K562 (cell line): Measurements from ENCODE around the gene PIGL. TPM values are rescaled to one million over a fixed set of nuclear protein-coding genes. Genes with fewer than 3 reads are reported as not detected.

Source experiments
- ARNT ChIP-seq, 2 experiments: fragments of 450-650 bp; IDR thresholded peaks; 2 replicates each; pipeline ENCODE4 v1.6.1; 2016; ENCODE audit warnings: mild to moderate bottlenecking in 1 of 2
- CBFA2T2 ChIP-seq: fragments of 450-650 bp; conservative IDR thresholded peaks from 2 replicates; pipeline ENCODE4 v1.6.1; 2017; ENCODE audit warnings: mild to moderate bottlenecking
- CHD1 ChIP-seq: fragments of 200-600 bp; sonication (generic); IDR thresholded peaks from one replicate; pipeline ENCODE4 v1.6.1; 2012; ENCODE audit warnings: mild to moderate bottlenecking, moderate library complexity, low read length, inconsistent platforms
- CREB3L1 ChIP-seq: fragments of 450-650 bp; IDR thresholded peaks from 2 replicates; pipeline ENCODE4 v1.6.1; 2014; ENCODE audit warnings: low read depth, mild to moderate bottlenecking, moderate library complexity, borderline replicate concordance
- CXXC5 ChIP-seq: fragments of 250-450 bp; sonication (Bioruptor Pico); IDR thresholded peaks from 2 replicates; pipeline ENCODE4 v1.8.0; 2022; ENCODE audit warnings: inconsistent platforms, mild to moderate bottlenecking, moderate library complexity
- DPF2 ChIP-seq: fragments of 450-650 bp; IDR thresholded peaks from 2 replicates; pipeline ENCODE4 v1.6.1; 2016
- EGR1 ChIP-seq: fragments of 450-650 bp; conservative IDR thresholded peaks from 2 replicates; pipeline ENCODE4 v1.6.1; 2017; ENCODE audit warnings: mild to moderate bottlenecking
- KLF6 ChIP-seq: fragments of 250-450 bp; sonication (Bioruptor Pico); IDR thresholded peaks from 2 replicates; pipeline ENCODE4 v1.4.0; 2020; ENCODE audit warnings: mild to moderate bottlenecking, moderate library complexity, borderline replicate concordance
- MTF1 ChIP-seq: fragments of 250-450 bp; sonication (Bioruptor Pico); IDR thresholded peaks from 2 replicates; pipeline ENCODE4 v1.9.0; 2021; ENCODE audit warnings: moderate library complexity, mild to moderate bottlenecking, inconsistent platforms, borderline replicate concordance
- PTTG1 ChIP-seq: fragments of 450-650 bp; IDR thresholded peaks from 2 replicates; pipeline ENCODE4 v1.6.1; 2016; ENCODE audit warnings: low read depth, mild to moderate bottlenecking, missing genetic modification characterization, missing compliant biosample characterization
- SRSF1 ChIP-seq: fragments of 200-400 bp; formaldehyde crosslinking; IDR thresholded peaks from 2 replicates; pipeline ENCODE4 v1.6.1; 2017; ENCODE audit warnings: mild to moderate bottlenecking, low read depth, low read length, moderate library complexity
- ZNF407 ChIP-seq: fragments of 450-650 bp; IDR thresholded peaks from 2 replicates; pipeline ENCODE4 v1.6.1; 2016; ENCODE audit warnings: low read depth
- polyA plus RNA-seq, 8 experiments: library from polyadenylated mRNA; depleted of rRNA in 4 of 8; stranded (reverse) in 5 of 8; unstranded in 3 of 8; fragments of >200 nt; fragmentation: Nextera tagmentation in 2 of 8; fragmentation: Illumina TruSeq in 1 of 8; extraction: Ambion mirVana in 2 of 8; extraction: Trizol in 1 of 8; gene quantifications; 2 replicates each; pipeline versions ENCODE4 v1.2.1 to v1.2.3, GENCODE V29; 2011 to 2014; ENCODE audit warnings: inconsistent platforms in 1 of 8, missing spikeins in 1 of 8
- total RNA-seq, 7 experiments: library from RNA; depleted of rRNA in 6 of 7; stranded (reverse); fragments of >200 nt in 6 of 7; fragmentation: Illumina TruSeq in 2 of 7; extraction: Trizol in 2 of 7; gene quantifications; 2 replicates each; pipeline versions ENCODE4 v1.2.1 to v1.2.3, GENCODE V29; 2011 to 2021; ENCODE audit warnings: low replicate concordance in 1 of 7

Gene PIGL
- total and polyA plus RNA-seq, 9 of the 15 experiments (the other 6 are each of a cell fraction or from before 2014, with no cell fraction given), result 19.9 to 55.3 (median 29.6) TPM

GRCh38 chr17:16286009-16286946, 69.3 kb downstream of the PIGL start (continued):
- TF ChIP-seq ZNF407 (no peak), MTF1 (CRISPR knock-in tag) (peak; percentile 93), SRSF1 (no peak), CBFA2T2 (peak; percentile 53), PTTG1 (tag) (no peak), CXXC5 (CRISPR knock-in tag) (peak; percentile 79), KLF6 (CRISPR knock-in tag) (no peak), DPF2 (peak; percentile 87), EGR1 (peak; percentile 88), ARNT (IDR thresholded peaks at IDR 0.05) (no peak), CHD1 (no peak), CREB3L1 (peak; percentile 56; the same call in 1 of the 2 replicates)
